Femur (tissue), 1 donor: ENCODE results near the gene ERFL.
A peak's percentile ranks its signal among the peaks of the same experiment; 100 is the strongest.

Source experiments
- DNase-seq: peaks from one replicate; pipeline ENCODE4 v3.0.0-alpha.2; 2017

Gene ERFL

DNA sequence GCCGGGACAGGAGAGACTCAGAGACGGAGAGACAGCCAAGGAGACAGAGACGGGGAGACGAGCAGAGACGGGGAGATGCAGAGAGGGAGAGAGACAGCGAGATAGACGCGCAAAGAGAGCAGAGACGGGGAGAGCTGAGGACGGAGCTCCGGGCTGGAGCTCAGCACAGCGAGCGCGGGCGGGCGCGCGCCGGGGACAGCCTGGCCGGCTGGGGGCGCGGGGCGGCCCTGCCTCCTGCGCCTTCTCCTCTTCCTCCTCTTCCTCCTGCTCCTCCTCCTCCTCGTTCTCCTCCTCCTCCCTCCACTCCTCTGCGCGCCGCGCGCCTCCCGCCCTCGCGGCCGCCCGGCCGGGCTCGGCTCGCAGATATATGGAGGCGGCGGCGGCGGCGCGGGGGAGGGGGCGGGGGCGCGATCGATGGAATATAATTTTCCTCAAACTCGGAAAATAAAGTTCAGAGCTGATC lies at the start of gene ERFL:
Gene ERFL, minus strand, starts transcription at position 229 of the 463 bp plus-strand sequence. CDS start 15,530 bp downstream, outside the sequence.
- DNase-seq, result no peak

DNA sequence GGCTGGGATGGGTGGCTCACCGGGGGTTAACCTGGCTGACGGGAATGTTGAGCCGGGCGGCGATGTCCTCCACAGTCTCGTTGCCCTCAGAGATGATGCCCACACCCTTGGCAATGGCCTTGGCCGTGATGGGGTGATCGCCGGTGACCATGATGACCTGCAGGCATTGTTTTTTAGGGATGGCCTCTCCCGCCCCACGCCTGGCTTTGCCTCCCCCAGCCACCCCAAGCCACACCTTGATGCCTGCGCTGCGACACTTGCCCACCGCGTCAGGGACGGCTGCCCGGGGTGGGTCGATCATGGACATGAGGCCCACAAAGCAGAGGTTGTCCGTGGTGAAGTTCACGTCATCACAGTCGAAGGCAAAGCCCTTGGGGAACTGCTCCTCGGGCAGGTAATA lies 49.7 kb upstream of the ERFL start:
- DNase-seq, result no peak

DNA sequence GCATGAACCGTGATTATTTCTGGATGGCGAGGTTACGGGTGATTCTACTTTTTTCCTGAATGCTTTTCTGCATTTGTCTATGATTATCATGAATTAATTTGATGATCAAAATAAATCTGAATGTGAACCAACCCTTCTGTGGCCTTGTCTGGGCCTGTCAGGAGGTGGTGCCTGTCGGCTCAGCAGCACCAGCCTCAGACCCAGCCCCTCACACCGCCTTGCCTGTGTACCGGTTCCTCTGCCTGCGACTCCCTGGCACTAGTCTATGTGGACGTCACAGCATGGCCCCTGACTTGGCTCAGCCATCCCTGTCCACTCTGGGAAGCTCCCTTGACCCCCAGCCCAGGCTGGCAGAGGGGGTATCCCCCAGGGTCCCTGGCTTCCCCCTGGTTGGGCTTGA lies 46.4 kb upstream of the ERFL start:
- no peak for DNase-seq

DNA sequence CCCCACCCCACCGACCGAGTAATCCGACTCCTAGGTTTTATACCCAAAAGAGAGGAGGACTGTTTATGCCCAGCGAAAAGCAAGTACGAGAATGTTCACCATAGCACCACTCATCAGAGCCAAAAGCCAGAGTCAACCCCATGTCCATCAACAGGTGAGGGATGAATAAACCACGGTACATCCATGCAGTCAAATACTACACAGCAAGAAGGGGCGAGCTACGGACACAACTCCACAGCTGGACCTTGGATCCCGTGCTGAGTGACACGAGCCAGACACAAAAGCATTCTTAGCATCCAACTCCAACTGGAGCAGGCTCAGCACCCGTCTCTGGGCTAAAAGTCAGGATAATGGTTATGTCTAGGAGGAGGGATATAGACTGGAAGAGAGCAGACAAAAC lies 43.1 kb upstream of the ERFL start:
- DNase-seq, result no peak

DNA sequence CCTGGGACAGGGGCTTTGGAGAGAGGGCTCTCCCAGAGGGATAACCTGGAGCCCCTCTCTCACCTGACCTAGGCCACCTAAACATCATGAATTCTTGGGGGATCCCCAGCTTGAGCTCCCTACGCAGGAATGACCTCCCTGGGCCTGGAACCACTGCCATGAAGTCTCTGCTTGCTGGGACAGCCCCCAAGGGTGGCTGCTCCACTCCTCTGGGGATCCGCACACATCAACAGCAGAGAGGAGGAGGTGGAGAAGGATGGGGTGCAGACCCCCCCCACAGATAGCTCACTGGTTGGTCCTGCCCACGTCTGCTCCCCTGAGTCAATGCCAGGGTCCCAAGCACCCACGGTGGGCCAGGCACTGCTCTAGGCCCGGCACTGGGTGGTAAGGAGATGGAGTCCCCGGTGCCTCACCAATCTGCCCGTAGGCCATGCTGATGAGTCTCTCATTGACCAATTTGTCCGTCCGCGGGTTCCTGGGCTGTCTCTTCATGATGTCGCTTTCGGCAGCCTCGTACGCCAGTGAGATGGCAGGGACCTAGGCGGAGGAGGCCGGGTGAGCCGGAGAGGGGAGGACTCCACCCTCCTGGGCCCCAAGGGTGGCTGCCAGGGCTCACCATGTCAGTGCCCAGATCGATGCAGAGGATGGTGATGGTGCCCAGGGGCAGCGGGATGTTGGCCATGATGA lies 41.7 kb upstream of the ERFL start:
- DNase-seq, result no peak

DNA sequence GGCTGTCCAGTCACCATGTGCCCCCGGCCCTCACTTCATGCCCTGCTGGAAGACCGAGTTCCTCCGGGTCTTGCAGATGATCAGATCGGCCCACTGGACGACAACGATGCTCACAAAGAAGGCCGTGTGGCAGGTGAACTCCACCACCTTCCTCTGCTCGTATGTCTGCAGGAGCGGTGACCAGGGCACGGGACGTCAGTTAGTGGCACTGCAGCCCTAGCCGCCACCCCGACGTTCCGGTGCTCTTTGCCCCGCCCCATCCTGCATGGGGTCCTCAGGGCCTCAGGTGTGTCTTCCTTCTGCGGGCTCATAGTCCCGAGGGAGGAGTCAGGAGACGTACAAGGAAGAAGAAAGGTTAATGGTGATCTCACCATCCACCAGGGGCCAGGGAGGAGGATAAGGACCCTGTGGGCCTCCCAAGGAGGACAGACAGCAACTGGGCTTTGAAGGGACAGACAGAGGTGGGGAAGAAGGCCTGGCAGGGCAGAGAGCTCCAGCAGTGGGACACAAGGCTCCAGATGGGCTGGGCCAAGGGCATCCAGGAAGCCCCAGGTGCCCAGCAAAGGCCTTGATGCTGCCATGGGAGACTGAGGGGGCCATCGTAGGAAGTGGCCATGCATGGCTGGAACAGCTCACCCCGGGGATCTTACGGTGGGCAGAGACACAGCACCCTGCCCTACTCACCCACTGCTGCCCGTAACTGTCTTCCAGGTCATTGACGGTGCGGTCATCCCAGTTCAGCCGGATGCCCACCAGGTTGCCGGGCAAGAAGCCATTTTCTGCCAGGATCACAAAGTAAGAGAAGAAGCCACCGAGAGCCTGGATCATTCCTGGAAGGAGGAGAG lies 40.7 kb upstream of the ERFL start:
- no peak for DNase-seq

DNA sequence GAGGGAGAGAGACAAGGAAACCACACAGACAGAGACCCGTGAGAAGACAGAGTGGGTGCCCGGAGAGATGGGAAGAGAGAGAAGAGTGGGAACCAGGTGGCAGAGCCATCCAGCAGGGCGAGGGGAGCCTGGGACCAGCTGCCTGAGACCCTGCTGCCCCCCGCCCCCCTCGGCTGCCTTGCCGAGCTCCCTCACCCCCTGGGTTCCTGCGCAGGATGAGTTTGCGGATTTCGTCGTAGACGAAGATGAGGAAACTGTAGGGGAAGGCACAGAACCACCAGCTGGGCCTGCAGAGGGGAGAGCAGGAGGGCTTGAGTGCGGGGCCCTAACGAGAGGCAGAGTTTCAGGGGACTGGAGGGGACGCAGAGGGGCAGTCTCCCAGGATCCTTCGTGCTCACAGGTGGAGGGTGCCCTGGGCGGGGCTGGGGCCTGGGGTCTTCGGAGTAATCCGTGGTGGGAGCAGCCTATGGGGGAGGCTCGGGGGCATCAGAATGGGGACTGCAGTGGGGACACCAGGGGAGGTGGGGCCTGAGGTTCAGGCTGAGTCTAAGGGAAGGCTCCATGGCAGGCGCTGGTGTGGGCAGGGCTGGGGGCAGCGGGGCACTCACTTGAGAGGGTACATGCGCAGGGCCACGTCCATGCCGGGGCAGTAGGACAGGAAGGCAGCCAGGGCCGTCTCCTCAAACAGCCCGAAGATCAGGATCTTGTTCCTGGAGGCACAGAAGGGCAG lies 39.0 kb upstream of the ERFL start:
- no peak for DNase-seq

DNA sequence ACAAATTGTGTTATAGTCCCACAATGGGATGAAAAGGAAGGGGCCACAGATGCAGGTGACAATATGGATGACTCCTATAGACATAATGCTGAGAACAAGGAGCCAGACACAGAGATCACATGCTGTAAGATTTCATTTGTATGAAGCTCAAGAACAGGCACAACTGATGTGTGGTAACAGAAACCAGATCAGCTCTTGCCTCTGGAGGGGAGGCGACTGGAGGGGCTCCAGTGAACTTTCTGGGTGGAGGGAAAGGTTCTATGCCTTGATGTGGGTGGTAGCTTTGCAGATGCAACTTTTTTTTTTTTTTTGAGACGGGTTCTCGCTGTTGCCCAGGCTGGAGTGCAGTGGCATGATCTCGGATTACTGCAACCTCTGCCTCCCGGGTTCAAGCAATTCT lies 36.9 kb upstream of the ERFL start:
- DNase-seq, result no peak

DNA sequence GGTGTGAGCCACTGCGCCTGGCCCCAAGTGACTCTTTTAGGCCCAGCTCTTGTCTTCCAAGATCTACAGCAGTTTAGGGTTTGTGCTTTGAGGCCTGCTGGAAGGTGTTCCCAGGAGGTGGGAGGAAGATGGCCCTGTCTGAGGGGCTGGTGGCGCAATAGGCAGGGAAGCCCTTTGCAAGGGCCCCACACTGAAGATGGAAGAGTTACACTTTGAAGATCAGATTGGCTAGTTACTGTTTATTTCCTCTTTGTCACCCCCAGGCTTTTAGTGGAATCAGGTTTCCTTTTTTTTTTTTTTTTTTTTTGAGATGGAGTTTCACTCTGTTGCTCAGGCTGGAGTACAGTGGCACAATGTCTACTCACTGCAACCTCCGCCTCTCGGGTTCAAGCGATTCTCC lies 32.7 kb upstream of the ERFL start:
- DNase-seq, result no peak

DNA sequence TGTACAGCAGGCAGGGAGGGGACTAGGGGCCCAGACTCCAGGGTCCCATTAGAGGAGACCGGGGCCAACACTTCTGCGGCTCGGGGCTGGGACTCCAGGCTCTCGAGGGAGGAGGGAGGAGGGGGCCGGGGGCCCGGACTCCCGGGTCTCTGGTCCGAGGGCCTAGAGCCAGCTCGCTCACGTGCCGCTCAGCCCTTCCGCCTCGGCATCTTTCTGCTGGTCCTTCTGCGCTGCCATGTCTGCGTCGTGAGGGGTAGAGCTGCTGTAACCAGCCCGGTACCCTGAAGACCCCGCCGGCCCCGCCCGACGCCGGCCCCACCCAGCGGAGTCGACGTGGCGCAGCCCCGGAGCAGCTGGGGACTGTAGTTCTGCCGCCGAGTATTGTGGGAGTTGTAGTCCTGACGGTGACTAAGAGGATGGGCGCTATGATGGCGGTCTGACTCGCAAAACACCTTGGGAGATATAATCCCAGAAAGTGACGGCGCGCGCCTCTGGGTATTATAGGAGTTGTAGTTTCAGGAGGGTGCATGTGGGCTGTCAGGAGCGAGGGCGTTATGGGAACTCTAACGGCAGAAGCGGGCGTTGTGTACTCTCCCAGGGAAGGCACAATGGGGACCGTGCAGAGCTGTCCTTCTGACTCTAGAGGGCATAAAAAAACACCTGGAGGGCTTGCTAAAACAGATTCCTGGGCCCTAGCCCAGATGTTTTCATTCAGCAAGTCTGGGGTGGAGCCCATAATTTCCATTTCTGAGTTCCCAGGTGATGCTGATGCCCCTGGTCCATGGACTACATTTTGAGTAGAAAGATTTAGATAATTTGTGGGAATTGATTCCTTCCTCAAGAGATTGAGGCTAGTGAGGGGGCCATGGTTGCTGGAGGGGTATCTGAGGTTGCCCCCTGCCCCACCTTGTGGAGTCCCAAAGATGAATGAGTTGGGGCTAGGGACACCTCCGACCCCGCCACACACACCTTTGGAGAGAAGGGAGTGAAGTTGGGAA lies 31.1 kb upstream of the ERFL start, which contains the start of gene RABAC1:
Gene RABAC1, minus strand, starts transcription at position 266 of the 998 bp plus-strand sequence. Its CDS starts 29 bp downstream, at position 237.
- peak; percentile 96 for DNase-seq

DNA sequence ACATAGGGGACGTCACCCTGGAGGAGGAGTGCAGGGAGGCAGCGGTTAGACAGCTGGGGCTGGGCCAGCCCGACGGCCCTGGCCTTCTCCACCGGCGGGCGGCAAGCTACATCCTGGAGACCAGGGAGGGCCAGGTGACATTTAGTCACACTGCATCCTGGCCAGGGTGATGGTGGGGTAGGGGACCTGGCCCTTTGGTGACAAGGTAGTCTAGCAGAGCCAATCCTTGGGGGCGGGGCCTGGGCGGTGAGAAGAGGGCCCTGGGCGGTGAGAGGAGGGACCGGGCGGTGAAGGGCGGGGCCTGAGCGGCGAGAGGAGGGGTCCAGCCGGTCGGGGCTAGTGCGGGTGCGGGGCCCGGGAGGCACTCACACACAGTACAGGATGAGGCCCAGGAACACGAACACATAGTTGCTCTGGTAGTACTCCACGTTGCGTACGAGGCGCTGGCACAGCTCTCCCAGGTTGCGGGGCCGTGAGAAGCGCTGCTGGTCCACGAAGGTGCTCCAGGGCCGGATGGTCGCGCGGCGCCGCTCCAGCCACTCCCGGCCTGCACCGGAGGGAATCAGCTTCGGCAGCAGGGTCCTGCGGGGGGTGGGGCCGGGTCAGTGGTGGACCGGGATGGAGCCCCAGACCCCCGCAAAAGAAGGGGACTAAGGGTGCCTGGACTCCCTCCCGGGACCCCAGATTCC lies 30.3 kb upstream of the ERFL start:
- DNase-seq, result peak; percentile 92

DNA sequence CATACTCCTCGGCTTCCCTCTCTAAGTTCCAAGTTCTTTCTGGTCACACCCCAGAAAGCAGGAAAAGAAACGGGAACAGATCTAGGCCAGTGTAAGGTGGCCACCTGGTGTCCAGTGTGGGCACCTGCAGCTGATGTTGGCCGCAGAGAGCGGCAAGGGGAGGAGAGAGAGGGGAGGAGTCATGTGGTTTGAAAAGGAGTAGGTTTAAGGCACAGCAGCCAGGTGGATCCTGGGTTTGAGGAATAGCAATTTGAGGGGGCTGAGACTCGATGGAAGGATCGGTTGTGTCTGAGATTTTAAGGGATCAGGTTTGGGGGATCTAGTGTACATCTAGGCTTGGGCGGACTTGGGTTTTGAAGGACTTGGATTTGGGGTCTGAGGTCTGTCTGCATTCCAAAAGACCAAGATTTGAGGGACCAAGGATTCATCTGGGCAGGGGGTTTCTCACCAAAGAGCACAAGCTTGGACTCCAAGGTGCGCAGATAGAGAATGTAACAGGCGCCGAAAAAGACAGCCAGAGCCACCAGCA lies 29.7 kb upstream of the ERFL start:
- peak; percentile 80 for DNase-seq

DNA sequence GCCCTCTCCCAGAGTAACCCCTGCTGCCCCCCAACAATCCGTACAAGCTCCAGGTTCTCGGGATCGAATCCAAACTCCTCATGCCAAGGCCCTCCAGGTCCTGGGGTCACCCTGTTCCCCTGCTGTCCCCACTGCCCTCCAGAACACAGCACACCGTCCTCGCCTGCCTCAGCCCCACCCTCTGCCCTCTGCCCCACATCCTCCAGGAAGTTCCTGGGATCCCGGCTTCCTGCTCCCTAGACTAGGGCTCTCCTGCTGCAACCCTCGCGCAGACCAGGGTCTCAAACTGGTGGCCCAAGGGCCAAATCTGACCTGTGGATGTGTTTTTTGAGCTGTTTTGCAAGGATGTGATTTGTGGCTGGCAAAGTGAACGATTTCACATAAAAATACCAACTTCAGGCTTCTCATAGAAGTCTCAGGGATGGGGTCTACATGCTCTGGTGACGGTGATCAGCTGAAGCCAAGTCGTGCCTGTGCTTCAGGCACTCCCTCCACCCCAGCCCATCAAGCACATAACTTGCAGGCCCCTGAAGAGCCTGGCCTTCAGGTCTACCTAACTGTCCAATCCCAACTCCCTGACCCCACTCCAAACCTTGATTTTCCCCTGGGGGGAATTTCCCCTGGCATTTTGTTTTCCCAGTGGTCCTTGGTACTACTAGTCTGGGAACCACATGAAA lies 29.1 kb upstream of the ERFL start:
- no peak for DNase-seq

DNA sequence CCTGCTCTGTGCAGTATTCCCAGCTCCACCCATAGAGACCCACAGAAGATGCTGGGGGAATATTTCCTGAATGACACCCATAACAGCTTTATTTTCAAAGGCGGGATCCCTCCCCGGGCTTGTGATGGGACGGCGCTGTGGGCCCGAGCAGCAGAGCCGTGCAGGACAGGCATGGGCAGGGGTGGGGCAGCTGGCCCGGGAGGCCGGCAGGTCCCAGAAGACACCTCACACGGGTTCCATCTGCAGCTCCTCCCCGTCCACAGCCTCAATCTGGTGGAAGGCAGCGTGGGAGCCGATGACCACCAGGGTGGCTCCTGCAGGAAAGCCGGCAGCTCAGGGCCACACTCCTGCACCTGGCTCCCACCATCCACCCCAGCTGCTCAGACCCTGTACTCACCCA lies 28.4 kb upstream of the ERFL start:
- no peak for DNase-seq

DNA sequence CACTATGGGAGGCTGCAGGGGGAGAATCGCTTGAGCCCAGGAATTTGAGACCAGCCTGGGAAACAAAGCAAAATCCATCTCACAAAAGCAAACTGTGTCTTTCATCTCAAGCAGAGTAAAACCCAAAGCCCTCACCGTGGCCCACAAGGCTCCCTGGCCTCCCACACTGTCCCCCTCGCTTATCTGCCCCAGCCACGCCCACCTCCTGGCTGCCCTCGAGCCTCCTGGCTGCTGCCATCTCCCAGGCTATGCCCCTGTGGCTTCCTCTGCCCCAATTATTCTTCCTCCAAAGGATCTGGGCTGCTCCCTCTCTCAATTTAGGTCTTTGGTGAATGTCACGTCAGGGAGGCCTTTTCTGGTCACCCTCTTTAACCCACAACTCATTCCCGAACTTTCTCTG lies 27.3 kb upstream of the ERFL start:
- DNase-seq, result no peak

DNA sequence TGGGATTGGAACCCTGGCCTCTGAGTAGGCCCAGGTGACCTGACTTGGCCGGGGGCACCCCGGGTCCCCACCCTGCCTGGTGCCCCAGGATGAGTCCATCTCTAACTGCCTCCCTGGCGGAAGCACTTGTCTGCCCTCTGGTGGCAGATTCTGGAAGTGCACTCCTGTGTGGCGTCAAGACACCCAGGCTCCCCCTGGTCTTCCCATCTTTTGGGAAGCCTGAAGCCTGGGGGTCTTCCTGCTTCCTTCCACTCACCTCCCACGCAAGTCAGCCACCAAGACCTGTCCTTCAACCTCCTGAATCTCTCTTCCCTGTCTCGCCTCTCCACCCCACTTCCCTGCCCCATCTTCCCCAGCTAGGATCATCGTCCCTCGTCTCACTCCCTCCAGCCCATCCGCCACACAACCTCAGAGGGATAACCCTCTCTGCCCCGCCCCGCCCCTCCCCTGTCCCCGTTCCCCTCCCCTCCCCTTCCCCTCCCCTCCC lies 23.5 kb upstream of the ERFL start:
- peak; percentile 81 for DNase-seq

DNA sequence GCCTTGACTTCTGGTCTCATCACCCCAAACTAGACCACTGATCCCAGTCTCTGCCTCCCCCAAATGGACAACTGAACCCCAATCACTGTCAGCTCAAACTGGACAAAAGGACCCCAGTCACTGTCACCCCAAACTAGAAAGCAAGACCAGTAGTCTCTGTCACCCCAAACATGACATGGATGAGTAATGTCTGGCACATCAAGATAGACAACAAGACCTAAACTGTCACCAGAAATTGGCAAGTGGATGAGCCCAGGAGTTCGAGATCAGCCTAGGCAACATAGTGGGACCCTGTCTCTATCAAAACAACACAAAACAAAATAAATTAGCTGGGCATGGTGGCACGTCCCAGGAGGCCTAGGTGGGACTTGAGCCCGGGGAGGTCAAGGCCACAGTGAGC lies 18.8 kb upstream of the ERFL start:
- no peak for DNase-seq

DNA sequence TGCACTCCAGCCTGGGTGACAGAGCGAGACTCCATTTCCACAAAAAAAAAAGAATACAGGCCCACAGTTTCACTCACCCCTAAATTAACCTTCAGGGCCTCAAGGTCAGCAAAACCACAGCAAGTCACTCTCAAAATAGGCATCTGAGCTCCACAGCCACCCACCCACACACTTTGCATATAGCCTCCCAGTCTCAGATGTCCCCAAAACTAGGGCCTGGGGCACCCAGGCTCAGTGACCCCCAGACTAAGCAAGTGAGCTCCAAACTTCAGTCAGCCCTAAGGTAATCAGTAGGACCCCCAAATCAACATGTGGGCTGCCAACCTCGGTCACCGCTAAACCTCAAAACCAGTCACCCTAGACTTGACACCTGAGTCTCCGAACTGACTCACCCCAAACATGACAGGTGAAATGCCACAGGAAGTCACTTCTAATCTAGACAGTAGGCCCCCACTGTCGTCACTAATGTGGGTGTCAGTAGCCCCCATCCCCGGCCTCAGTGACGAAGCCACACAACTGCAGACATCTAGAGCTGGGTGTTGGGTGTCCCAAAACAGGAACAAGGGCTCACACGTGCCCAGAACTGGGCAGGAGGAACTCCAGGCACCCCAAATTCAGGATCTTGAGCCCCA lies 17.0 kb upstream of the ERFL start:
- DNase-seq, result no peak

DNA sequence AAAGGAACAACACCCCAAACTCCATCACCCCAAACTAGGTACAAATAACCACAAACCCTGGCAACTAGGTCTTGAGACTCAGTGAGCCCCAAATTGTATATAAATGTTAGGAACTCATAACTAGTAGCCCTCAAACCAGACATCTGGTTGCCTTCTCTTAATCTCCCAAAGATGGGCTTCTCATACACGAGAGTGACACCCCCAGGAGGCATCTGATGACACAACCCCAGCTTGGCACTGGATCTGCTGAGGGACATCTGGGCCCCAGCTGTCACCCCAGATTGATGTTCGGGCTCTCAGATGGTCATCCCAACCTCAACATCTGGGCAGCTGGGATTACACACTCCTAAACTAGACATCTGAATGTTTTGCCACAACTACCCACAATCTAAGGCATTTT lies 16.1 kb upstream of the ERFL start:
- DNase-seq, result no peak
